SKM-1 (cell line): ENCODE results near the gene ERVH48-1.
"Not testable (repeated sequence)": the region's sequence is repeated elsewhere in the genome, so short reads cannot be mapped to it uniquely, and the experiment has no call there.

Source experiments
- DNase-seq: peaks from one replicate; lab custom pipeline; 2025; ENCODE audit not compliant: unreplicated experiment; lab: John Stamatoyannopoulos, UW

ERVH48-1 gene

DNA sequence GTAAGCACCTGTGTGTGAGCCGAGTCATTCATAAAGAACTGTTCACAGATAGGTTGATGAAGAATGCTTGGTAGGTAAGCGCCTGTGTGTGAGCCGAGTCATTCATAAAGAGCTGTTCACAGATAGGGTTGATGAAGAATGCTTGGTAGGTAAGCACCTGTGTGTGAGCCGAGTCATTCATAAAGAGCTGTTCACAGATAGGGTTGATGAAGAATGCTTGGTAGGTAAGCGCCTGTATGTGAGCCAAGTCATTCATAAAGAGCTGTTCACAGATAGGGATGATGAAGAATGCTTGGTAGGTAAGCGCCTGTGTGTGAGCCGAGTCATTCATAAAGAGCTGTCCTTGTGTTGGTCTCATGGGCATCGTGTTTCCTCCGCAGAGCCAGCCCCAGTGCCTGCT, 16.9 kb downstream of the ERVH48-1 start:
- DNase-seq = not testable (repeated sequence)

DNA sequence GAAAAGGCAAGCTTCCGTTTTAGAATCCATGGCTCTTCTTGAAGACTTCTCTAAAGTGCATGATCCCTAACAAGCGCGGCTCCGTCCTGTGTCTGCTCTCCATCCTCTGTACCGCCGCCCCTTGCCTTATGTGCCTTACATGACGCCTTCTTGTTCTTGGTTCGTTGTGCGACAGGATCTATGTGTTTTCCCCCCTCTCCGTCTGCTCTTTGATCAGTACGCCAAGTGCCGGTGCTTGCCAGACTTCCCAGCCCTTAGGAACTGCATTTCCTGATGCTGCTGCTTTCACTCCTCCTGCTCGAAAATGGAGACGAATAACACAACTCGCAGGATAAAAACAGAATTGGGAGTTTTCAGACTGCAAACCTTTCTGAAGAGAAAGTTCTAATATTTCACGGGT, 19.2 kb downstream of the ERVH48-1 start:
- DNase-seq = no peak

DNA sequence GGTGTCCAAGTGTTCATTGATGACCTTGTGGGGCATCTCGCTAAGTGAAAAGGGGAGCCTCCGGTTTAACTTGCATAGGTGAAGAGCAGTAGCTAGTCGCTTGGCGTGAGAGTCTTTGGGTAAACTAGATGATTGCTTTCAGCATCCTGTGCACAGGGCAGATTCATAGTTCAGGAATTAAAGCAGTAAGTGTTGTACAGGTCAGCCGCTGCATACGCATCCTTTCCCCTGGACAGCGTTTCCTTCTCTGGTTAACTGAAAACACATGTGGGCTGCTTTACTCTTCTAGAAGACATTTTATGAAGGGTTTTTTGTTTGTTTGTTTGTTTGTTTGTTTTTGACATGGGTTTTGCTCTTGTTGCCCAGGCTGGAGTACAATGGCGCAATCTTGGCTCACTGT, 20.2 kb downstream of the ERVH48-1 start:
- no peak for DNase-seq

DNA sequence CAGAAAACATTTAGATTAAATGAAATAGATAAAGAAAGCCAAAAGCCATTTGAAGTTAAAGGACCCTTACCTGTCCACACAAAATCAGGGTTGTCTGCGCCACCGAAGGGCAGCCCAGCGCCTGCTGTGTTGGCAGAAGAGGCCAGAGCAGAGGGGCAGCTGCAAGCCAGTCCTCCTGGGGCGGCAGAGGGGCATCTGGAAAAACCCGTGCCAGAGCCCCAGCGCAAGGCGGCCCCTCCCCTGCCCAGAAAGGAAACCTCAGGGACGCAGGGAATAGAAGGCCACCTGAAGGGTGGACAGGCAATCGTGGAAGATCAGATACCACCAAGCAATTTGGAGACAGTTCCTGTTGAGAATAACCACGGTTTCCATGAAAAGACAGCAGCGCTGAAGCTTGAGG, 21.6 kb downstream of the ERVH48-1 start:
- no peak for DNase-seq

DNA sequence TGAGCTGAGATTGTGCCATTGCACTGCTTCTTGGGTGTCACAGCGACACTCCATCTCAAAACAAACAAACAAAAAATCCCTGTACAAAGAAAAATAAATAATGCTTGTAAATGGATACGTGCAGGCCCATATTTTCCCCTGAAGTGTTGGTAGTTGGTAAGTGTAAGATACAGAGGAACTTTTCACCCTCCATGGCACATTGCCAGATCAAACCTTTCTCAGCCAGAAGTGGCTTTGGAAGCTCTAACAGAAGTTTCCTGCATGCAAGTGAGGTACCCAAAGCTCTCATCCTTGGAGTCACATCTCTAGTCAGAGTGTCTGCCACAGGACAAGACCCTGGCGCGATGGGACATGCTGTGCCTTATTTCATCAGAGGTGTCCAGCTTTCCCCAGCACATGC, 25.0 kb downstream of the ERVH48-1 start:
- no peak for DNase-seq

DNA sequence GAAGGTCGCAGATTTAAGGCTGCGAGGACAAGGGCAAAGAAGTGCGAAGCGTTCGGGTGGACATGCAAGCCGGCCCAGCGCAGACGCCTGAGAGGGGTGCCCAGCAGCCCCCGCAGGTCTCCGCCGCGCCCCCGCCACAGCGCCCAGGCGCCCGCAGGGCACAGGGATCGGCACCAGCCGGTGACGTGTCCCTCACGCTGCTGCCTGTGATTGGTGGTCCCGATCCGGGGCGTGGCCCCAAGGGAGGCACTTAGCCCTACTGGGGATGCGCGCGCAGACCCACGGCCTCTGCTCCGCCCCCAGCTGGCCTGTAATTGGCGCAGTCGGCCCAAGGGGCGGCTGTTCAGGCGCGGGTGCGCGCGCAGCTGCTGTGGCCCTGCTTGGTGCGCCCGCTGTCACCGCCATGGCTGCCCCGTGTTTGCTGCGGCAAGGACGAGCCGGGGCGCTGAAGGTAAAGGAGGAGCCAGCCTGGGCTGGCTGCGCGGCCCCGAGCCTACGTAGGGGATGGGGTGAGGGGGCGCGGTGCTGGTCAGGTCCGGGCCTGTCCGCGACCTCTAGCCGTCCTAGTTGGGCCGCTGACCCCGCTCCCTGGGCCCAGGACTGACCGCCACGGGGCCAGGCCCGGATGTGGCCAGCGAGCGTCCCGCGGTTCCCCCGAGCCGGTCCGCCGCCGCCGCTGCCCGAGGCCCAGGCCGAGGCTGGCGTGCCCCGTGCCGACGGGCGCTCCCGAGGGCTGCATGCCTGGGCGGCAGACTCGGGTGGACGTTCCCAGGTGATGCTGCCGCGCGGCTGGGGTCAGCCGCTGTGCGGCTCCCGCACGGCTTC, 32.3 kb downstream of the ERVH48-1 start, which contains the start of gene NDUFV3:
TSS of gene NDUFV3 (plus strand) at position 379 of the 825 bp plus-strand sequence. CDS start at position 404, 25 bp downstream.
- peak; percentile 93 for DNase-seq

DNA sequence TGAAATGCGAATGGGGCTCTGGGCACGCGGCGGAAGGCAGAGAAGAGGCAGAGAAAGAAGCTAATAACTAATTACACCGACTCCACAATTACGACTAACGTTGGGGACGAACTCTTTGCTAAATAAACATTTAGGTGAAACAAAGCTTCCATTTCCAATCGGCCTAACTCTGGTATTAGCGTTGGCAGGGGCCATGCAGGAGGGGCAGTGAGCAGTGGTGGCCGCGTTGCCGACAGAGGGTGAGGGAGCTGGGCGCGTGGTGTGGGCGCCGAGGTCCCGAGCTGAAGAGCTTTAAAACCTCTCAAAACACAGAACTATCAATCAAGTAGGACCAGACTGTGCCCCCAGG, 32.9 kb downstream of the ERVH48-1 start:
- DNase-seq = no peak

DNA sequence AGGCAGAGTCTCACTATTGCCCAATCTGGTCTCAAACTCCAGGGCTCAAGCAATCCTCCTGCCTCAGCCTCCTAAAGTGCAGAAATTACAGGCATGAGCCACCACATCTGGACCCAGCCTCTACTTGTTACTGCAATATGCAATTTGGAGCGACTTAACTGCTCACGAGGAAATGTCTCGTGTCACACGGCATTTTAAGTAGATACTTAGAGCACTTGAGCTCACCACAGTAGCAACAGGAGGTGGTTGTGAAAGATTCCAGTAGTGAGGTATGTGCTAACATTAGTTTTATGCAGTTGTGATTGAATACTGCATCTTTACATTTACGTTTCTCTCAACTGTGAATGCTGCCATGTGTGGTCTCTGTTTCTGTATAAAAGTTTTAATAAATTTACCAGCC, 38.1 kb downstream of the ERVH48-1 start:
- no peak for DNase-seq

DNA sequence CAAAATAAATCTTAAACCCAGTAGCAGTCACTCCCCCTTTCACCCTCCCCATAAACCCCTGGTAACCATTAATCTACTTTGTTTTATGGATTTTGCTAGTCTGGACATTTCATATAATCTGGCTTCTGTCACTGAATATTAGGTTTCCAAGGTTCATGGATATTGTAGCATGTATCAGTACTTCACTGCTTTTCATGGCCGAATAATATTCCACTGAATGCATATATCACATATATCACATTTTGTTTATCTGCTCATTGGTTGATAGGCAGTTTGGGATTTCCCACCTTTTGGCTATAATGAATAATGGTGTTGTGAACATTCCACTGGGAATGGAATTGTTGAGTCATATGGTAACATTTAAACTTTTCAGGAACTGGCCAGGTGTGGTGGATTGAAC, 41.5 kb downstream of the ERVH48-1 start:
- DNase-seq = no peak

DNA sequence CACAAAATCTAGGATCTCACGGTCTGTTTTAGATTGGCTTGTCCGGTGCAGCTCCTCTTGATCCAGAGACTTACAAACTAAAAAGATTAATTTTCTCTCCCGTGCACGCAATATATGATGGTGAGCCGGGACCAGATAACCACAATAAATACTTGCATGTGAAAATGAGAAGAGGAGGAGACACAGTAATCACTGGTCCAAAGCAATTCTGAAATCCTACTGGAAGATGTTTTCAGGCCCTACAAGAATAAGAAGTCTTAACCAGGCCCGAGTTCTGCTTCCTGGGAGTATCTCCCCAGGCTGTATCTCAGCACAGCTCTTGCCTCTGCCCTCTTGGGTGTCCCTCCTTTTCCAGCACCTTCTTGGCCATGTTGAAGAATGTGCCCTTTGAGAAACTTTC, 45.1 kb downstream of the ERVH48-1 start:
- no peak for DNase-seq

DNA sequence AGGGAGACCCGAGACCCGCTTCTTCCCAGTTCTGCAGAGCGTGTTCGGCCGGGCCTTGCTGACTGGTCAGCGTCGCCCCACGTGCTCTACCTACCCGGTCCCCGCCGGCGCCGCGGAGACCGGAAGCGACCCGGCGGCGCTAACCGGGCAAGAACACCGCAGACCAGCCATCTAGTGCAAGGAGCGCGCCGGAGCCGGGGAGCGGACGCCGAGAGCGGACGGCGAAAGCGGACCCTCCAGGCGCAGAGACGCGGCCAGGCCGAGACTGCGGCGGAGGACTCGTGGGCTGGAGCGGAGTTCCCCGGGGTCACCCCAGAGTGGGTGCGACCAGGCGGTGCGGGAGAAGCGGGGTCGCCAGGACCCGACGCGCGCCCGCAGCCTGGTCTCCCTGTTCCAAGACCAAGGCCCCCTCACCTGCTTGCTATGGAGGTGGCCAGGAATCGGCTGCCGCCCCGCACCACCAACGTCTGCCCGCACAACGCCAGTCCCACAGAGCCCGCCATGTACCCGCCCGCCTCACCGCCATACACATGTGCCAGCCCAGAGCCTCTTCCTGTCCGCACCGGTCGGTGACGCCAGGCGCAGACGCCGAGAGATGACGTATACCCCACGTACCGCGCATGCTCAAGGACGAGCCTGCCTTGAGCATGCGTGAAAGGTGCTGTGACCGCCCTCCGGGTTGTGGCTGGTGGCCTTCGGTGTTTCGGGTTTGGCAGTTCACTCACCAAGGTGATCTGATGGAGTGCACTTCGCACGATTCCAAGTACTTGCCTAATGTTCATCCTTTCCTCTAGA, 46.2 kb downstream of the ERVH48-1 start, which contains the start of gene WDR4:
TSS of gene WDR4 (minus strand) at position 547 of the 795 bp plus-strand sequence. CDS start at position 503, 44 bp downstream.
- DNase-seq = peak; percentile 77

DNA sequence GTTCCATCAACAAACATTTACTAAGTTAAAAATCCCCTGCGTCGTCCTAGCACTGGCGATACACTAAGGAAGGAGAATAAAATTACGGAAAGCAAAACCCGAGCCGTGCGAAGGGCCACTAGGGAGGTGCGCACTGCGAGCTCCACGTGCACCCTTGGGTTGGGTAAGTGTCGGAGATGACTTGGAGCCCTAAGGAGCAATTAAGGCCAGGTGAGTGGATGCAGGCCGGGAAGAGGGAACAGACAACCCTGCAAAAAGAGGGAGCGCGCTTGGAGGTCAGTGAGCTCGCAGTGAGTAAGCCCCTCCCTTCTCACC, 46.8 kb downstream of the ERVH48-1 start:
- DNase-seq = no peak

DNA sequence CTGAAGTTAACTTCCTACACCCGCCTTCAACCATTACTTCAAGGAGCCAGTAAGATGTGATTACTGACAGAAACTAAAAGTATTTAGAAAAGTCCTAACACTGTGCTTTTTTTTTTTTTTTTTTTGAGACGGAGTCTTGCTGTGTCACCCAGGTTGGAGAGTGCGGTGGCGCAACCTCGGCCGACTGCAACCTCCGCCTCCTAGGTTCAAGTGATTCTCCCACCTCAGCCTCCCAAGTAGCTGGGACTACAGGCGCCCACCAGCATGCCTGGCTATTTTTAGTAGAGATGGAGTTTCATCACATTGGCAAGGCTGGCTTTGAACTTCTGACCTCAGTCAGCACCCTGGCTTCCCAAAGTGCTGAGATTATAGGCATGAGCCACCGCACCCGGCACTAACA, 49.6 kb downstream of the ERVH48-1 start:
- not testable (repeated sequence) for DNase-seq

DNA sequence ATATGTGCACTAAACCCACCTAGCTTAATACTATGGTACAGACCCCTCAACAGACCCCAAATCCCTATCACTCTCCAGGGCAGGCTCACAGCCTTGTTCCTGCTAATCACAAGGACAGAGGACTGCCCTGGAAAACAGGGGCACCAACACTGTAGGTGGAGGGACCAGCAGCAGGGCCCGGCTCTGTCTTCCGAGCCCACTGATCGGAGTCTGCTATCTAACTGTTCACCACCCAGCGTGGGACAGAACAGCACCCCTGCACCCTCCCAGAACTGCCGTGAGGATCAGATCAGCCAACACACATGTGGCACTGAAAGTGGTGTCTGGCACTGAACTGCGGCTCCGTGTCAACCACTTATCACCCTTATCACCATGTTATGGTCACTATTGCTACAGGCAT, 52.3 kb downstream of the ERVH48-1 start:
- DNase-seq = no peak

DNA sequence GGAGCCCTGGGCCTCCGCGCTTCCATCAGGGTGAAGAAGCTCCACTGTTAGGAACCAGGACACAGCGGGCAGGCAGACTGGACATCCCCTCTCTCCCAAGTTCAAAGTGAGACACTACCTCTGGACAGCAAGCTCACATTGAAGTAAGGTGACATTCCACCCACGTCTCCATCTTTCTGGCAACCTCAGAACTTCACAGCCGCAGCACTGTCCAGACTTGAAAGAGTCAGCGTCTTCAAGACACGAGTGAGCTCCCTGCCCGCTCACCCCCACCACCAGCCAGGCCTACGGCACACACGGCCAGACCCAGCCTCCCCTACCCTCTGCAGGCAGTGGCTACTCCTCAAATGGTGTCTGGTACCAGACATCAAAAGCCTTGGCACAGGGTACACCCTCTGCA, 57.2 kb downstream of the ERVH48-1 start:
- DNase-seq = no peak
